DND-41 (cell line): ENCODE data around the gene A2M.

ENCODE experiments used
- ATAC-seq: fragments of 200-7000 bp; cut with Tn5 transposase; 3 replicates; pipeline ENCODE4 v1.9.1; 2021; ENCODE audit warnings: low read depth; ENCODE audit not compliant: insufficient read depth
- DNase-seq: peaks from one replicate; pipeline ENCODE4 v3.0.0-alpha.2; 2020
- H2AFZ ChIP-seq: 2 replicates; pipeline ENCODE4 v1.6.0; 2012; ENCODE audit warnings: low read depth, low read length
- H3K27ac ChIP-seq: 2 replicates; pipeline ENCODE4 v1.5.1; 2012; ENCODE audit warnings: low read length, inconsistent platforms
- H3K27me3 ChIP-seq: fragments of 200-600 bp; sonication (generic); 2 replicates; pipeline ENCODE4 v1.6.0; 2012; ENCODE audit warnings: low read length, mild to moderate bottlenecking, inconsistent platforms; ENCODE audit not compliant: insufficient read depth, poor library complexity
- H3K36me3 ChIP-seq: 2 replicates; pipeline ENCODE4 v1.5.1; 2012; ENCODE audit warnings: low read length, inconsistent platforms; ENCODE audit not compliant: insufficient read depth
- H3K4me1 ChIP-seq: 2 replicates; pipeline ENCODE4 v1.5.1; 2012; ENCODE audit warnings: mild to moderate bottlenecking, low read length; ENCODE audit not compliant: insufficient read depth
- H3K4me2 ChIP-seq: 2 replicates; pipeline ENCODE4 v1.6.0; 2012; ENCODE audit warnings: mild to moderate bottlenecking, moderate library complexity, low read length, inconsistent platforms; ENCODE audit not compliant: insufficient read depth
- H3K4me3 ChIP-seq, 2 experiments: fragments of 200-600 bp in 1 of 2; shearing (Covaris generic) in 1 of 2; 2 replicates each; pipeline ENCODE4 v1.5.1; 2012 to 2016; ENCODE audit warnings: inconsistent platforms in 2 of 2, low read length in 2 of 2, mild to moderate bottlenecking in 2 of 2, low read depth in 1 of 2, moderate library complexity in 1 of 2
- H3K79me2 ChIP-seq: 2 replicates; pipeline ENCODE4 v1.6.0; 2012; ENCODE audit warnings: low read length, inconsistent platforms; ENCODE audit not compliant: insufficient read depth
- H3K9ac ChIP-seq: 2 replicates; pipeline ENCODE4 v1.6.0; 2012; ENCODE audit warnings: low read depth, mild to moderate bottlenecking, inconsistent platforms, low read length, moderate library complexity
- H3K9me3 ChIP-seq: 2 replicates; pipeline ENCODE4 v1.5.1; 2012; ENCODE audit warnings: low read length, moderate library complexity, mild to moderate bottlenecking, inconsistent platforms; ENCODE audit not compliant: insufficient read depth, severe bottlenecking
- H4K20me1 ChIP-seq: 2 replicates; pipeline ENCODE4 v1.6.0; 2012; ENCODE audit warnings: low read length; ENCODE audit not compliant: insufficient read depth
- CTCF ChIP-seq: IDR thresholded peaks from 2 replicates; pipeline ENCODE4 v1.5.1; 2012; ENCODE audit warnings: borderline replicate concordance, low read length, moderate library complexity, mild to moderate bottlenecking; ENCODE audit not compliant: poor library complexity, severe bottlenecking; ENCODE audit errors: extremely low read depth
- EZH2 ChIP-seq: IDR thresholded peaks from 3 replicates; pipeline ENCODE4 v1.6.1; 2012; ENCODE audit warnings: borderline replicate concordance, low read depth, mild to moderate bottlenecking, moderate library complexity, low read length, inconsistent platforms; ENCODE audit not compliant: severe bottlenecking

A2M gene

GRCh38 chr12:9112076-9112853 lies 3.5 kb downstream of the A2M start:
- Histone ChIP-seq H2AFZ (no peak overlapping the region), H3K27ac (no peak overlapping the region), H3K36me3 (no peaks in the 10 kb centered on the region), H3K79me2 (no peaks in the 10 kb centered on the region), H3K9ac (no peak overlapping the region), H3K27me3 (peaks cover 17% of the 10 kb centered on the region), H3K4me2 (no peak overlapping the region), H3K9me3 (no peaks in the 10 kb centered on the region), H3K4me1 (no peaks in the 10 kb centered on the region), H3K4me3 (no peak overlapping the region), H4K20me1 (no peaks in the 10 kb centered on the region)
- DNase-seq (no peak), ATAC-seq (no peak)
- no peak for TF ChIP-seq CTCF
- TF ChIP-seq EZH2, result no peak

DNA sequence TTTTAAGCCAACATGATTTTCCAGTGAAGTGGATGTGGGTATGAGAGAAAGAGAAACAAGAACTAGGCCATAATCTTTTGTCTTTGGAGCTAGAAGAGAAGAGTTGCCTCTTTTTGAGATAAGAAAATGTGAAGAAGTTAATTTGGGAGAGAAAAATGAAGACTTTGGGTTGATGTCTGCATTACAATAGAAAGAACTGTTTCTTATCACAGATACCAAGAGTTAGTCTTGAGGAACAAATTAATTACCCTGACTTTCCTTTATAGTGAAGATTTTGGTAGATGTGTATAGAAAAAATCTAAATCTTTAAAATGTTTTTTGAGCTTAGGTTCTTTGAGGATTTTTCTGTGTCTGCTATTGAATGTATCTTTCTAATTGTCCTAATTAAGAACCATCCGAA lies 4.2 kb downstream of the A2M start:
- DNase-seq (no peak), ATAC-seq (no peak)
- Histone ChIP-seq H3K4me1 (no peaks in the 10 kb centered on the region), H3K27ac (no peak overlapping the region), H3K9ac (no peak overlapping the region), H3K4me3 (no peak overlapping the region), H3K36me3 (no peaks in the 10 kb centered on the region), H2AFZ (no peak overlapping the region), H3K9me3 (no peaks in the 10 kb centered on the region), H3K4me2 (no peak overlapping the region), H3K79me2 (no peaks in the 10 kb centered on the region), H4K20me1 (no peaks in the 10 kb centered on the region), H3K27me3 (peaks cover 17% of the 10 kb centered on the region)
- no peak for TF ChIP-seq EZH2
- TF ChIP-seq CTCF, result no peak

DNA sequence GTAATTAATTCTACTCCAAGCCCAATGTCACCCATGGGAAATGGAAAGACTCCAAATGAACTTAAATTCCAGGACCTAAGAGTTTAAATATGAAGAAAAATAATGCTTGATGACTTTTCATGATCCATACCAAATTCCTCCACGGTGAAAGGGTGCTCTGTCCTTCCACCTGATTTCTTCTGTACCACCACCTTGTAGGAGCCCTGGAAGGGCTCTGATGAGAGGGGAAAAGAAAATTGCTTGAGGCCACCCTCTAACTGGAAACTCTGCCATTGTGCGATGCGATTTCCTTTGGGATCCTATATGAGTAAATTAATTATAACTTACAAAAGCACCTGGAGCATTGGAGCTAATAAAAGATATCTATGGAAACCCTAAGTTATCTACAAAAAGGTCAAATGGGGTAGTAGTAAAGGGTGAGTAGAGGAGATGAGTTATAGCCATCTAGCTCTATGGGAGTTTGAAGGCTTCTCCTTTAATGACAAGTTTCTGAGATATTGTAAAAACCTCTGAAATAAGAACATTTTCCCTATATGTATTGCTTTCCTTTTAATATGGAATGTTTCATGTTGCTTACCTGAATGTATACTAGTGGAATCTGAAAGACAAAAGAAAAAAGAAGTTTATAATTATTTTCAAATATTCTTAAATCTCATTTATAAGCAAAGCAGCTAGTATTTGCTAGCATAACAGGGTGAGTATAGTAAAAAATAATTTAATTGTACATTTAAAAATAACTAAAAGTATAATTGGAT lies 5.8 kb downstream of the A2M start:
- Histone ChIP-seq H3K36me3 (no peaks in the 10 kb centered on the region), H3K27me3 (peaks cover 23% of the 10 kb centered on the region), H3K4me1 (no peaks in the 10 kb centered on the region), H3K27ac (no peak overlapping the region), H3K4me2 (no peak overlapping the region), H3K9ac (no peak overlapping the region), H3K9me3 (no peaks in the 10 kb centered on the region), H2AFZ (no peak overlapping the region), H3K4me3 (no peak overlapping the region), H4K20me1 (no peaks in the 10 kb centered on the region), H3K79me2 (no peaks in the 10 kb centered on the region)
- TF ChIP-seq CTCF, result no peak
- TF ChIP-seq EZH2, result no peak
- DNase-seq (no peak), ATAC-seq (no peak)
